ENCODE data around the gene DPP7. TPM values are rescaled to one million over a fixed set of nuclear protein-coding genes. Genes with fewer than 3 reads are reported as not detected.
A peak's percentile ranks its signal among the peaks of the same experiment; 100 is the strongest.

DPP7 gene
- polyA plus RNA-seq, 1 of the 3 experiments (the other 2 are of a cell fraction): 127 TPM

DNA sequence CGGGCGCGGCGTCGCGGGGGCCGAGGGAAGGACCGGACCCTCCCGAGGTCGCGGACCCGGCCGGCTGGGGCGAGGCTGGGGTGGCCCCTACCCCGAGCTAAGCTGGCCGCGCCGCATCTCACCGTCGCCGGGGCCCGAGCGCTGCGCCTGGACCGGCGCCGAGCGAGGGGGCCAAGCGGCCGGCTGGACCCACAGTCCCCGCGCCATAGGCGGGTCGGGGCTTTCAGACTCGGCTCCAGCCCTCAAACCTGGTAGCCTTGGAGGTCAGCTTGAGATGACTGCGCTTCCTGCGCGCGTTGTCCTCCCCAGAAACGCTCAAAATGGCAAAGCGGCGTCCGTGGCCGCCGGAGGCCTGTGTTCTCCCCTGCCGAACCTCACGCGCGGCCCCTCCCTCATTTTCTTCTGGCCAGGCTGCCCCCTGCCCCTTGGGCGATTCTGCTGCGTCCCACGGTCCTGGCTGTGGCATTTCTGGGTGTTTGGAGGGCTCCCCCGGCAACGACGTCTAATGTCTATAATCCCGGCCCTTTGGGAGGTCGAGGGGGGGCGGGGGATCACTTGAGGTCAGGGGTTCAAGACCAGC, 15.7 kb upstream of the DPP7 start:
- peaks cover 3 to 18% of the 10 kb centered on the region in 2 experiments; a peak in 3 of 4 replicates for H3K4me1 ChIP-seq (ENCODE audit: control insufficient read depth in 1 of 2, insufficient read depth in 2 of 2, low read depth in 1 of 2, low read length in 1 of 2)
- no peaks in the 10 kb centered on the region for H3K9me2 ChIP-seq
- ChIA-PET CTCF (interaction anchor here (0.6 to 2.7 kb wide), 19 partner anchors 9 to 321 kb away, joined by 3 to 14 read pairs (median 4); partner anchors contain the start of genes GRIN1, LRRC26, NPDC1 and RNF208), POLR2A (interaction anchor here (0.6 to 2.6 kb wide), 19 partner anchors 8 to 125 kb away, joined by 3 to 32 read pairs (median 4); partner anchors contain the start of genes GRIN1, LRRC26, MAN1B1 and NELFB)
- peak; percentile 72 for DNase-seq
- no peaks in the 10 kb centered on the region for H3K9me3 ChIP-seq
- no peaks in the 10 kb centered on the region for H3K36me3 ChIP-seq (replicated peaks in 1 of 2; ENCODE audit: control insufficient read depth in 1 of 2, insufficient read depth in 2 of 2, low read length in 1 of 2)
- H3K9ac ChIP-seq: peak overlapping the region; percentile 82; the same call in 1 of the 2 replicates
- no peak for TF ChIP-seq MXI1 (IDR thresholded peaks at IDR 0.05; ENCODE audit: low read depth, low read length)
- TF ChIP-seq, protein P1, sequence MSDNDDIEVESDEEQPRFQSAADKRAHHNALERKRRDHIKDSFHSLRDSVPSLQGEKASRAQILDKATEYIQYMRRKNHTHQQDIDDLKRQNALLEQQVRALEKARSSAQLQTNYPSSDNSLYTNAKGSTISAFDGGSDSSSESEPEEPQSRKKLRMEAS (IDR thresholded peaks at IDR 0.05; ENCODE audit: low read depth): no peak
- H3K27me3 ChIP-seq (ENCODE audit: insufficient read depth): no peaks in the 10 kb centered on the region
- peak overlapping the region; percentile 89; the same call in 1 of the 2 replicates for H3K4me2 ChIP-seq
- H4K20me1 ChIP-seq (ENCODE audit: insufficient read depth): no peaks in the 10 kb centered on the region
- WGBS (ENCODE audit: low lambda C conversion rate): 4% methylated on average over 13 of the region's 58 CpGs
- peak overlapping the region; percentile 77 to 89 for H3K4me3 ChIP-seq (ENCODE audit: low read depth in 2 of 2, low read length in 1 of 2)
- H3F3A ChIP-seq (replicated peaks; ENCODE audit: insufficient read depth): peaks cover 3% of the 10 kb centered on the region
- H3K27ac ChIP-seq (ENCODE audit: low read depth in 2 of 2, low read length in 1 of 2): peak overlapping the region; percentile 56 to 87
- H3K79me2 ChIP-seq (ENCODE audit: insufficient read depth): peaks cover 40% of the 10 kb centered on the region
- H2AFZ ChIP-seq (ENCODE audit: low read depth): peak overlapping the region; percentile 91

DNA sequence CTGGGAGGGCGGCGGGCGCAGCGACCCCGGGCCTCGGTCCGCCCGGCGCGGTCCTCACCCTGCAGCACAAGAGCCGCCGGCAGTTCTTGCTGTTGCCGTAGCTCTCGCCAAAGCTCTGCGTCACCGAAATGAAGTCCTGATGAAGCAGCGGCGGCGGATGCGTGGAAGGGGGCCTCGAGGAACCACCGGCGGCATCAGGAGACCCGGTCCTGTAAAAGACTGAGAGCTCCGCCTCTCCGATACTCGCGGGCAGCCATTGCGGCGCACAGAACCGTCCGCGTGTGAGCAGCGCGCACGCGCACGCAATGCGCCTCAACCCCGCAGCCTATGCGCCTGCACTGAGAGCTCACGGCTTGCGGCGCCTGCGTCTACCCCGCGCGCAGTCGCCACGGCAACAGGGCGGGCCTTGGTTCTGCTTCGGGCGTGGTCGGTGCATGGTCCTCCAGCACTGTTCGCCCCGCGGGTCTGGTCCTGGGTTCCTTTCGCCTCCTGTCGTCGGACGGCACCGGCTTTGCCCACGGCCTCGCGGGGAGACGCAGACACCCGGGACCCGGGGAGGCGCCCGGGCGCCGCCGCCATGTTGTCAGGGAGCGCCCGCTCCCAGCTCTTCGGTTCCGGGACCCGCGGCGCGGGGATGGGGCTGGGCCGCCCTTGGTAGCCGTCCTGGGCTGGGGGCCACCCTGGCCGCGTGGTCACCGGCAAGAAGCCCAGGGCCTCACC, 15.1 kb upstream of the DPP7 start:
- peak overlapping the region; percentile 91 for H2AFZ ChIP-seq (ENCODE audit: low read depth)
- POLR2A ChIA-PET: interaction anchor here (0.6 to 2.6 kb wide), 18 partner anchors 9 to 125 kb away, joined by 3 to 32 read pairs (median 4); partner anchors contain the start of genes GRIN1, LRRC26, MAN1B1 and NELFB
- peak overlapping the region; percentile 82 for H3K9ac ChIP-seq
- no peaks in the 10 kb centered on the region for H4K20me1 ChIP-seq (ENCODE audit: insufficient read depth)
- 0% methylated on average over 7 of the region's 86 CpGs for WGBS (ENCODE audit: low lambda C conversion rate)
- H3K4me1 ChIP-seq (ENCODE audit: control insufficient read depth in 1 of 2, insufficient read depth in 2 of 2, low read depth in 1 of 2, low read length in 1 of 2): peaks cover 3 to 18% of the 10 kb centered on the region in 2 experiments; a peak in 3 of 4 replicates
- H3K79me2 ChIP-seq (ENCODE audit: insufficient read depth): peaks cover 46% of the 10 kb centered on the region
- H3K9me2 ChIP-seq: no peaks in the 10 kb centered on the region
- H3K4me2 ChIP-seq: peak overlapping the region; percentile 89
- CTCF ChIA-PET: interaction anchor here (0.9 to 2.7 kb wide), 14 partner anchors 9 to 107 kb away, joined by 3 to 14 read pairs (median 4); partner anchors contain the start of genes GRIN1, LRRC26 and NPDC1
- no peaks in the 10 kb centered on the region for H3K9me3 ChIP-seq
- H3K36me3 ChIP-seq (replicated peaks in 1 of 2; ENCODE audit: control insufficient read depth in 1 of 2, insufficient read depth in 2 of 2, low read length in 1 of 2): no peaks in the 10 kb centered on the region
- peak; percentile 96 for DNase-seq
- H3K4me3 ChIP-seq (ENCODE audit: low read depth in 2 of 2, low read length in 1 of 2): peak overlapping the region; percentile 77 to 89
- peak overlapping the region; percentile 56 to 87 for H3K27ac ChIP-seq (ENCODE audit: low read depth in 2 of 2, low read length in 1 of 2)
- peaks cover 3% of the 10 kb centered on the region for H3F3A ChIP-seq (replicated peaks; ENCODE audit: insufficient read depth)
- no peaks in the 10 kb centered on the region for H3K27me3 ChIP-seq (ENCODE audit: insufficient read depth)
- TF ChIP-seq MXI1 (IDR thresholded peaks at IDR 0.05; ENCODE audit: low read depth, low read length) (peak; percentile 94), YY1 (IDR thresholded peaks at IDR 0.05; ENCODE audit: low read depth) (peak; percentile 92), MEF2A (IDR thresholded peaks at IDR 0.05; ENCODE audit: borderline replicate concordance, low read depth) (no peak), SIN3A (IDR thresholded peaks at IDR 0.05; ENCODE audit: borderline replicate concordance, low read depth, low read length) (peak; percentile 65; the same call in 1 of the 2 replicates), EP300 (IDR thresholded peaks at IDR 0.05; ENCODE audit: borderline replicate concordance in 1 of 2, low read depth in 1 of 2, low read length in 1 of 2) (no peak), RAD21 (IDR thresholded peaks at IDR 0.05; ENCODE audit: low read length) (no peak), ELF1 (IDR thresholded peaks at IDR 0.05) (no peak), EZH2phosphoT487 (IDR thresholded peaks at IDR 0.05; ENCODE audit: borderline replicate concordance, low read depth) (no peak), TAF1 (IDR thresholded peaks at IDR 0.05; ENCODE audit: borderline replicate concordance, low read depth, low read length) (peak; percentile 94), NRF1 (IDR thresholded peaks at IDR 0.05; ENCODE audit: low read depth, low read length) (peak; percentile 94), RCOR1 (IDR thresholded peaks at IDR 0.05; ENCODE audit: low read length) (no peak), NFIC (IDR thresholded peaks at IDR 0.05; ENCODE audit: borderline replicate concordance) (no peak), TEAD4 (IDR thresholded peaks at IDR 0.05; ENCODE audit: borderline replicate concordance, insufficient read depth) (no peak), SMC3 (IDR thresholded peaks at IDR 0.05; ENCODE audit: low read depth, low read length) (no peak), POLR2AphosphoS5 (IDR thresholded peaks at IDR 0.05; ENCODE audit: low read depth, low read length) (peak; percentile 83), GATA2 (CRISPR knock-in tag; IDR thresholded peaks at IDR 0.05) (no peak), GABPA (IDR thresholded peaks at IDR 0.05; ENCODE audit: low read depth) (no peak)
- TF ChIP-seq, protein P2, sequence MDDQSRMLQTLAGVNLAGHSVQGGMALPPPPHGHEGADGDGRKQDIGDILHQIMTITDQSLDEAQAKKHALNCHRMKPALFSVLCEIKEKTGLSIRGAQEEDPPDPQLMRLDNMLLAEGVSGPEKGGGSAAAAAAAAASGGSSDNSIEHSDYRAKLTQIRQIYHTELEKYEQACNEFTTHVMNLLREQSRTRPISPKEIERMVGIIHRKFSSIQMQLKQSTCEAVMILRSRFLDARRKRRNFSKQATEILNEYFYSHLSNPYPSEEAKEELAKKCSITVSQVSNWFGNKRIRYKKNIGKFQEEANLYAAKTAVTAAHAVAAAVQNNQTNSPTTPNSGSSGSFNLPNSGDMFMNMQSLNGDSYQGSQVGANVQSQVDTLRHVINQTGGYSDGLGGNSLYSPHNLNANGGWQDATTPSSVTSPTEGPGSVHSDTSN (IDR thresholded peaks at IDR 0.05): no peak
- TF ChIP-seq, protein P3, sequence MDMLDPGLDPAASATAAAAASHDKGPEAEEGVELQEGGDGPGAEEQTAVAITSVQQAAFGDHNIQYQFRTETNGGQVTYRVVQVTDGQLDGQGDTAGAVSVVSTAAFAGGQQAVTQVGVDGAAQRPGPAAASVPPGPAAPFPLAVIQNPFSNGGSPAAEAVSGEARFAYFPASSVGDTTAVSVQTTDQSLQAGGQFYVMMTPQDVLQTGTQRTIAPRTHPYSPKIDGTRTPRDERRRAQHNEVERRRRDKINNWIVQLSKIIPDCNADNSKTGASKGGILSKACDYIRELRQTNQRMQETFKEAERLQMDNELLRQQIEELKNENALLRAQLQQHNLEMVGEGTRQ (IDR thresholded peaks at IDR 0.05; ENCODE audit: borderline replicate concordance, low read depth, low read length): no peak
- TF ChIP-seq, protein P1 (IDR thresholded peaks at IDR 0.05; ENCODE audit: low read depth): peak; percentile 39; the same call in 1 of the 2 replicates
- TF ChIP-seq, protein P4, sequence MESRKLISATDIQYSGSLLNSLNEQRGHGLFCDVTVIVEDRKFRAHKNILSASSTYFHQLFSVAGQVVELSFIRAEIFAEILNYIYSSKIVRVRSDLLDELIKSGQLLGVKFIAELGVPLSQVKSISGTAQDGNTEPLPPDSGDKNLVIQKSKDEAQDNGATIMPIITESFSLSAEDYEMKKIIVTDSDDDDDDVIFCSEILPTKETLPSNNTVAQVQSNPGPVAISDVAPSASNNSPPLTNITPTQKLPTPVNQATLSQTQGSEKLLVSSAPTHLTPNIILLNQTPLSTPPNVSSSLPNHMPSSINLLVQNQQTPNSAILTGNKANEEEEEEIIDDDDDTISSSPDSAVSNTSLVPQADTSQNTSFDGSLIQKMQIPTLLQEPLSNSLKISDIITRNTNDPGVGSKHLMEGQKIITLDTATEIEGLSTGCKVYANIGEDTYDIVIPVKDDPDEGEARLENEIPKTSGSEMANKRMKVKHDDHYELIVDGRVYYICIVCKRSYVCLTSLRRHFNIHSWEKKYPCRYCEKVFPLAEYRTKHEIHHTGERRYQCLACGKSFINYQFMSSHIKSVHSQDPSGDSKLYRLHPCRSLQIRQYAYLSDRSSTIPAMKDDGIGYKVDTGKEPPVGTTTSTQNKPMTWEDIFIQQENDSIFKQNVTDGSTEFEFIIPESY (IDR thresholded peaks at IDR 0.05; ENCODE audit: borderline replicate concordance, low read depth): no peak

Measured in SK-N-SH (cell line).